DOHH2 (cell line): ENCODE data around the gene ST3GAL4.

Experiments used
- H3F3A ChIP-seq: fragments of 200-600 bp; sonication (generic), shearing (Covaris generic); 2 replicates; pipeline ENCODE4 v1.6.0; 2016; ENCODE audit warnings: antibody characterized with exemption, mild to moderate bottlenecking; ENCODE audit not compliant: control insufficient read depth, insufficient read depth
- H3K27ac ChIP-seq: fragments of 200-600 bp; sonication (generic); 2 replicates; pipeline ENCODE4 v1.5.1; 2014; ENCODE audit warnings: low read depth, mild to moderate bottlenecking, low read length, moderate library complexity
- H3K27me3 ChIP-seq: fragments of 200-600 bp; sonication (generic); 2 replicates; pipeline ENCODE4 v1.6.1; 2014; ENCODE audit warnings: mild to moderate bottlenecking, low read length, mixed read lengths; ENCODE audit not compliant: control insufficient read depth
- H3K36me3 ChIP-seq: fragments of 200-600 bp; sonication (generic); 2 replicates; pipeline ENCODE4 v1.6.1; 2014; ENCODE audit warnings: mild to moderate bottlenecking, low read length, moderate library complexity, mixed read lengths; ENCODE audit not compliant: control insufficient read depth
- H3K4me1 ChIP-seq: fragments of 200-600 bp; sonication (generic); 2 replicates; pipeline ENCODE4 v1.6.1; 2014; ENCODE audit warnings: mild to moderate bottlenecking, low read length, mixed read lengths; ENCODE audit not compliant: control insufficient read depth
- H3K4me2 ChIP-seq: fragments of 200-600 bp; sonication (generic); 2 replicates; pipeline ENCODE4 v1.6.0; 2014; ENCODE audit warnings: mild to moderate bottlenecking, low read length, moderate library complexity
- H3K4me3 ChIP-seq: fragments of 200-600 bp; sonication (generic); 2 replicates; pipeline ENCODE4 v1.5.1; 2014; ENCODE audit warnings: mild to moderate bottlenecking, low read length, mixed read lengths
- H3K79me2 ChIP-seq: fragments of 200-600 bp; sonication (generic); 2 replicates; pipeline ENCODE4 v1.6.1; 2014; ENCODE audit warnings: mild to moderate bottlenecking, low read length, mixed read lengths; ENCODE audit not compliant: control insufficient read depth
- H3K9me2 ChIP-seq: fragments of 200-600 bp; sonication (generic); replicated peaks from 2 replicates; pipeline ENCODE4 v1.6.1; 2014; ENCODE audit warnings: mild to moderate bottlenecking, low read length, mixed read lengths; ENCODE audit not compliant: control insufficient read depth
- H3K9me3 ChIP-seq: fragments of 200-600 bp; sonication (generic); 2 replicates; pipeline ENCODE4 v1.6.1; 2014; ENCODE audit warnings: antibody characterized with exemption, low read length, mixed read lengths; ENCODE audit not compliant: control insufficient read depth, insufficient read depth
- H4K20me1 ChIP-seq: fragments of 200-600 bp; sonication (generic); 2 replicates; pipeline ENCODE4 v1.6.0; 2014; ENCODE audit warnings: low read depth, mild to moderate bottlenecking, antibody characterized with exemption, low read length, moderate library complexity; ENCODE audit not compliant: control insufficient read depth, insufficient read depth
- CTCF ChIP-seq: fragments of 200-600 bp; sonication (generic); IDR thresholded peaks from one replicate; pipeline ENCODE4 v1.5.1; 2014; ENCODE audit warnings: antibody characterized with exemption, mild to moderate bottlenecking, low read depth, low read length; ENCODE audit not compliant: poor library complexity, severe bottlenecking
- EZH2phosphoT487 ChIP-seq: fragments of 200-600 bp; sonication (generic); IDR thresholded peaks from 2 replicates; pipeline ENCODE4 v1.6.1; 2017; ENCODE audit warnings: borderline replicate concordance, mild to moderate bottlenecking, antibody characterized with exemption, low read length, moderate library complexity, mixed read lengths

The ST3GAL4 gene

DNA sequence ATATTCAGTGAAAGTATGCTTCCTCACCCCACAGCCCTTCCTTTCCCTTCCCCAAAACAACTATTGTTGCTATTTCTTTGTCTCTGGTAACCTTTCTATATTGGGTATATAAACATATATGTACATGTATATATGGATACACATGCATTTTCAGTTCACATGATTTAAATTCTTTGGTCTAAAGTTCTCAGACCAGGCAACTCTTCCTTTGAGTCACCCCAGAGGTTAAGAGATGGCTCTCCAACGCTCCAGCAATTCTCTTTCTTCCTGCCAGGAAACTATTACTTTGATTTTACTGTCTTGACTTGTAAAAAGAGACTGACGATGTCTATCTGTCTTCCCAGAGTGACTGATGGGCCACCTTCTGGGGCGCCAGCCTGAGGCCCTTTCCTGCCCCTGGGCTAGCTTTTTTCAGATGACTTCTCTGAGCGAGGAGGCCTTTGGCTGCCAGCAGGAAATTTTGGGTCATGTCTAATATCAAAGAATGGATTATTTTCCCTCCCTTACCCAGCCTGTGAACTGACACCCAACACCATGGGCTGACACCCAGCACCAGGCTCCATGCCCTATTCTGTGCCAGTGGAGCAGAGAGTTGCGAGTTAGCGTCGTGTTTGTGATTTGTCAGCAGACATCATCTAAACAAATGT lies 14.4 kb upstream of the ST3GAL4 start:
- Histone ChIP-seq H3K4me1 (no peaks in the 10 kb centered on the region), H3K4me3 (no peak overlapping the region), H3K36me3 (peaks cover 44% of the 10 kb centered on the region), H3K79me2 (no peaks in the 10 kb centered on the region), H3K4me2 (no peak overlapping the region), H3F3A (no peaks in the 10 kb centered on the region), H3K9me2 (no peaks in the 10 kb centered on the region), H4K20me1 (no peaks in the 10 kb centered on the region), H3K9me3 (no peaks in the 10 kb centered on the region), H3K27ac (no peak overlapping the region), H3K27me3 (no peaks in the 10 kb centered on the region)
- TF ChIP-seq EZH2phosphoT487: no peak
- no peak for TF ChIP-seq CTCF

DNA sequence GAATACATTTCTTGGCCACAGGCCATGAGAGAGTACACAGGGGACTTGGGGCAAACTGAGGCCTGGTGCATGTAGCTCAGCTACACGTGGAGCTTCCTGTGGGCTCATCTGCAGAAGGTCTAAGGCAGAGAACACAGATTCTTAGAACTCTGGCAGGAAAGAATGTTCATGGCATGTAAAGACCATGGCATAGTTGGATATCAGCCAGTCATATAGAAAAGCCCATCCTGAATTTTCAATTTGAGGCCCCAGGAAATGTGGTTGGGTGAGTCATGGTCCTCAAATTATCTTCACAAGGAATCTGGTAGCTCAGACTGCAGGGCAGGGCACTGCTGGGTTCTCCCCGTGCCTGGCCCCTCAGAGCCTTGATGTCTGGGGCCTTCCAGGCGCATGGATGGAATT lies 13.7 kb upstream of the ST3GAL4 start:
- no peaks in the 10 kb centered on the region for H3K9me2 ChIP-seq
- H3K4me1 ChIP-seq: no peaks in the 10 kb centered on the region
- H3K27ac ChIP-seq: no peak overlapping the region
- H3F3A ChIP-seq: no peaks in the 10 kb centered on the region
- H3K79me2 ChIP-seq: no peaks in the 10 kb centered on the region
- TF ChIP-seq EZH2phosphoT487: no peak
- TF ChIP-seq CTCF: no peak
- H3K4me2 ChIP-seq: no peak overlapping the region
- no peaks in the 10 kb centered on the region for H4K20me1 ChIP-seq
- H3K36me3 ChIP-seq: peaks cover 49% of the 10 kb centered on the region
- H3K4me3 ChIP-seq: no peak overlapping the region
- no peaks in the 10 kb centered on the region for H3K27me3 ChIP-seq
- no peaks in the 10 kb centered on the region for H3K9me3 ChIP-seq

GRCh38 chr11:126343051-126343450 lies 12.4 kb upstream of the ST3GAL4 start:
- Histone ChIP-seq H3F3A (no peaks in the 10 kb centered on the region), H3K79me2 (no peaks in the 10 kb centered on the region), H3K4me1 (no peaks in the 10 kb centered on the region), H3K4me3 (no peak overlapping the region), H3K36me3 (peaks cover 48% of the 10 kb centered on the region), H3K9me2 (no peaks in the 10 kb centered on the region), H3K27ac (no peak overlapping the region), H3K27me3 (no peaks in the 10 kb centered on the region), H3K9me3 (no peaks in the 10 kb centered on the region), H3K4me2 (no peak overlapping the region), H4K20me1 (no peaks in the 10 kb centered on the region)
- TF ChIP-seq EZH2phosphoT487 (no peak), CTCF (no peak)
